K562 (cell line): ENCODE results near the gene AIRE. TPM values are rescaled to one million over a fixed set of nuclear protein-coding genes. Genes with fewer than 3 reads are reported as not detected.

Experiments
- ATAC-seq: fragments of 200-7000 bp; cut with Tn5 transposase; 3 replicates; pipeline ENCODE4 v1.9.1; 2020; ENCODE audit warnings: moderate library complexity
- BruUV-seq: library from RNA; stranded (reverse); fragments of 400-500 nt; replicated peaks from 2 replicates; lab custom pipeline; 2021; lab: Mats Ljungman, UMichigan
- CTCF ChIA-PET: fragments of 300-600 bp; formaldehyde crosslinking; extraction: SDS; loops from one replicate; lab custom pipeline; 2021; ENCODE audit warnings: low intra/inter-chr PET ratio; lab: Yijun Ruan, JAX
- POLR2A ChIA-PET: fragments of 300-600, 350-650 bp; sonication (Branson Sonifier 250); formaldehyde crosslinking; extraction: SDS; loops from one replicate; lab custom pipeline; 2021; ENCODE audit warnings: antibody characterized with exemption, inconsistent platforms; lab: Yijun Ruan, JAX
- DNase-seq, 4 experiments: peaks; one replicate each; pipeline versions ENCODE4 v3.0.0 to v3.0.0-alpha.2; 2011 to 2018; ENCODE audit warnings: low spot score in 3 of 4, mixed read lengths in 3 of 4; ENCODE audit errors: extremely low read depth in 1 of 4
- FAIRE-seq: peaks from 2 replicates; lab custom pipeline; 2011; peaks lifted over from hg19 to GRCh38; lab: Jason Lieb, UNC
- H2AFZ ChIP-seq: 2 replicates; pipeline ENCODE4 v1.6.0; 2011; ENCODE audit warnings: low read depth, low read length, control low read depth, inconsistent platforms
- H3K27ac ChIP-seq: fragments of 200-600 bp; 3 replicates; pipeline ENCODE4 v1.8.0; 2011; ENCODE audit warnings: low read depth, mild to moderate bottlenecking, control low read depth, inconsistent platforms, low read length, moderate library complexity, mixed read lengths; ENCODE audit errors: extremely low read depth
- H3K27me3 ChIP-seq, 2 experiments: fragments of 300-600 bp in 1 of 2; 2 replicates in 1 of 2; 3 replicates in 1 of 2; pipeline versions ENCODE4 v1.6.0 to v1.8.0; 2011; ENCODE audit warnings: inconsistent platforms in 2 of 2, low read length in 2 of 2, mild to moderate bottlenecking in 1 of 2, mixed read lengths in 1 of 2, moderate library complexity in 1 of 2; ENCODE audit not compliant: control insufficient read depth in 2 of 2, insufficient read depth in 2 of 2
- H3K36me3 ChIP-seq: fragments of 300-600 bp; 3 replicates; pipeline ENCODE4 v1.8.0; 2011; ENCODE audit warnings: mild to moderate bottlenecking, low read length, inconsistent platforms; ENCODE audit not compliant: control insufficient read depth, insufficient read depth
- H3K4me1 ChIP-seq, 2 experiments: fragments of 200-600 bp in 1 of 2; replicated peaks in 1 of 2; 2 replicates in 1 of 2; 3 replicates in 1 of 2; pipeline versions ENCODE4 v1.5.1 to v1.8.0; 2011; ENCODE audit warnings: inconsistent platforms in 2 of 2, low read length in 2 of 2, mild to moderate bottlenecking in 1 of 2, mixed read lengths in 1 of 2, moderate library complexity in 1 of 2; ENCODE audit not compliant: control insufficient read depth in 2 of 2, insufficient read depth in 2 of 2
- H3K4me2 ChIP-seq: 2 replicates; pipeline ENCODE4 v1.6.1; 2011; ENCODE audit warnings: low read length, control low read depth, inconsistent platforms, mixed read lengths; ENCODE audit not compliant: insufficient read depth
- H3K4me3 ChIP-seq: fragments of 200-600 bp; sonication (generic), shearing (Covaris generic); 2 replicates; pipeline ENCODE4 v1.5.1; 2016; ENCODE audit warnings: control low read depth, inconsistent platforms
- H3K79me2 ChIP-seq: fragments of 200-600 bp; 3 replicates; pipeline ENCODE4 v1.8.0; 2011; ENCODE audit warnings: low read length, inconsistent platforms; ENCODE audit not compliant: control insufficient read depth, insufficient read depth
- H3K9ac ChIP-seq, 2 experiments: 2 replicates each; pipeline versions ENCODE4 v1.6.0 to v1.6.1; 2011; ENCODE audit warnings: low read depth in 2 of 2, low read length in 2 of 2, control low read depth in 1 of 2, inconsistent platforms in 1 of 2, mild to moderate bottlenecking in 1 of 2, mixed read lengths in 1 of 2; ENCODE audit not compliant: insufficient read depth in 1 of 2
- H3K9me1 ChIP-seq: one replicate; pipeline ENCODE4 v1.6.0; 2011; ENCODE audit warnings: inconsistent platforms, mild to moderate bottlenecking, low read length, moderate library complexity; ENCODE audit not compliant: control insufficient read depth, insufficient read depth
- H3K9me3 ChIP-seq: replicated peaks from 2 replicates; pipeline ENCODE4 v1.5.1; 2011; ENCODE audit warnings: low read depth, low read length, inconsistent platforms; ENCODE audit not compliant: control insufficient read depth, insufficient read depth
- H4K20me1 ChIP-seq: replicated peaks from 2 replicates; pipeline ENCODE4 v1.6.1; 2011; ENCODE audit warnings: low read length, inconsistent platforms, mixed read lengths; ENCODE audit not compliant: control insufficient read depth, insufficient read depth
- FOXP1 ChIP-seq: sonication (generic); formaldehyde crosslinking; IDR thresholded peaks from 2 replicates; pipeline ENCODE4 v1.8.0; 2022; ENCODE audit warnings: mild to moderate bottlenecking, missing genetic modification reagents
- NFXL1 ChIP-seq: fragments of 450-650 bp; formaldehyde crosslinking; IDR thresholded peaks from 2 replicates; pipeline ENCODE4 v1.4.0; 2021; ENCODE audit warnings: mild to moderate bottlenecking
- NRF1 ChIP-seq, 2 experiments: fragments of 450-650 bp; IDR thresholded peaks in 1 of 2; conservative IDR thresholded peaks in 1 of 2; 2 replicates each; pipeline ENCODE4 v1.6.1; 2014; ENCODE audit warnings: mild to moderate bottlenecking in 2 of 2
- SMAD4 ChIP-seq: fragments of 250-450 bp; sonication (Bioruptor Pico); conservative IDR thresholded peaks from 2 replicates; pipeline ENCODE4 v1.8.0; 2021; ENCODE audit warnings: inconsistent platforms, mild to moderate bottlenecking, moderate library complexity
- SOX6 ChIP-seq: fragments of 450-650 bp; IDR thresholded peaks from 2 replicates; pipeline ENCODE4 v1.6.1; 2014; ENCODE audit warnings: mild to moderate bottlenecking
- ZNF644 ChIP-seq: fragments of 200-800 bp; sonication (Bioruptor generic); IDR thresholded peaks from 2 replicates; pipeline ENCODE4 v1.6.1; 2016; ENCODE audit warnings: low read depth, missing genetic modification characterization, missing compliant biosample characterization
- WGBS: fragments of 100-300 bp; shearing (Covaris generic); methylation state at CpG from one replicate; pipeline ENCODE4 v1.1.6; 2016; ENCODE audit warnings: low coverage, mixed read lengths; ENCODE audit not compliant: insufficient coverage; ENCODE audit errors: missing lambda C conversion rate; 5-methylcytosine and 5-hydroxymethylcytosine counted together
- in situ Hi-C: fragments of 300-500 bp; cut with MboI; formaldehyde crosslinking; loops from 4 replicates; pipeline ENCODE4 v1.15.0; 2018; ENCODE audit warnings: inconsistent platforms, mixed read lengths
- intact Hi-C: fragments of 100-400 bp; cut with micrococcal nuclease; formaldehyde crosslinking; loops from 2 replicates; pipeline ENCODE4 v1.14.2; 2022
- polyA plus RNA-seq, 8 experiments: library from polyadenylated mRNA; depleted of rRNA in 4 of 8; stranded (reverse) in 5 of 8; unstranded in 3 of 8; fragments of >200 nt; fragmentation: Nextera tagmentation in 2 of 8; fragmentation: Illumina TruSeq in 1 of 8; extraction: Ambion mirVana in 2 of 8; extraction: Trizol in 1 of 8; gene quantifications; 2 replicates each; pipeline versions ENCODE4 v1.2.1 to v1.2.3, GENCODE V29; 2011 to 2014; ENCODE audit warnings: inconsistent platforms in 1 of 8, missing spikeins in 1 of 8
- total RNA-seq, 7 experiments: library from RNA; depleted of rRNA in 6 of 7; stranded (reverse); fragments of >200 nt in 6 of 7; fragmentation: Illumina TruSeq in 2 of 7; extraction: Trizol in 2 of 7; gene quantifications; 2 replicates each; pipeline versions ENCODE4 v1.2.1 to v1.2.3, GENCODE V29; 2011 to 2021; ENCODE audit warnings: low replicate concordance in 1 of 7

AIRE gene
- total and polyA plus RNA-seq, 9 of the 15 experiments (the other 6 are each of a cell fraction or from before 2014, with no cell fraction given) = 0.01 TPM; not detected in 8

GRCh38 chr21:44262338-44263056 is 23.2 kb upstream of the AIRE start:
- no peaks in the 10 kb centered on the region for H3K79me2 ChIP-seq
- ChIA-PET POLR2A (no interaction called here), CTCF (no interaction called here)
- H3K9me1 ChIP-seq = no peaks in the 10 kb centered on the region
- FAIRE-seq (no peak), DNase-seq (no peak), ATAC-seq (no peak)
- H3K4me3 ChIP-seq = no peak overlapping the region
- peaks cover 22 to 53% of the 10 kb centered on the region in 2 experiments for H3K27me3 ChIP-seq
- no peaks in the 10 kb centered on the region for H3K36me3 ChIP-seq
- no peak overlapping the region for H2AFZ ChIP-seq
- no peak overlapping the region for H3K4me2 ChIP-seq
- BruUV-seq = no TSS peak
- peaks cover 10% of the 10 kb centered on the region for H4K20me1 ChIP-seq
- H3K27ac ChIP-seq = no peak overlapping the region
- peaks cover 0 to 28% of the 10 kb centered on the region in 2 experiments; a peak in 2 of 5 replicates for H3K4me1 ChIP-seq
- H3K9me3 ChIP-seq = no peaks in the 10 kb centered on the region
- intact Hi-C loops (no loop called here), in situ Hi-C loops (no loop called here)
- H3K9ac ChIP-seq = no peak overlapping the region
- WGBS = 0% methylated on average over 2 of the region's 12 CpGs
- TF ChIP-seq FOXP1 = no peak
- TF ChIP-seq SMAD4 (CRISPR knock-in tag) = no peak
- TF ChIP-seq SOX6 = no peak
- no peak for TF ChIP-seq ZNF644
- TF ChIP-seq NRF1 (conservative IDR thresholded peaks at IDR 0.05 in 1 of 2, IDR thresholded peaks at IDR 0.05 in 1 of 2) = no peak
- TF ChIP-seq NFXL1 = no peak
